RCC 7860 (cell line): Measurements from ENCODE around the gene SLC25A21.

Source experiments
- DNase-seq: peaks from one replicate; pipeline ENCODE4 v3.0.0-alpha.2; 2015; ENCODE audit warnings: low spot score
- FAIRE-seq: peaks from 2 replicates; lab custom pipeline; 2012; peaks lifted over from hg19 to GRCh38; lab: Jason Lieb, UNC

Gene SLC25A21

DNA sequence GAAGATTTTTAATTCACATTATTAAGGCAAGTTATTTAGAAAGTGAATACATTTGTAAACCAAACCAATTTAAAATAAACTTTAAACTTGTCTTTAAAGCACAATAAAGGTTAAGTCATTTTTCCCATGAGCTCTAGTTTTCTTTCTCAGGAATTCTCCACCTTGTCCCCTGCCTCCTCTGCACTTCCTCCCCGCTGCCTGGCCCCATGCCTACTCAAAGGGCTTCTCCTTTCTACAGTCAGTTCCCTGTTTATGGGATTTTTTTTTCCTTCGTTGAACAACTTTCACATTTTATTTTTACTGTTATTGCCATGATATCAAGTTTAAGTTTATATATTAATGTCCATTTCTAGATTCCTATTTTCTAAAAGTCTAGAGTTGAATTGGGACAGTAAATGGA lies 223.0 kb downstream of the SLC25A21 start:
- no peak for FAIRE-seq
- DNase-seq = no peak

- no peak for DNase-seq
These were observed 224.1 kb downstream of the SLC25A21 start for GRCh38 chr14:36948157-36948859.

DNA sequence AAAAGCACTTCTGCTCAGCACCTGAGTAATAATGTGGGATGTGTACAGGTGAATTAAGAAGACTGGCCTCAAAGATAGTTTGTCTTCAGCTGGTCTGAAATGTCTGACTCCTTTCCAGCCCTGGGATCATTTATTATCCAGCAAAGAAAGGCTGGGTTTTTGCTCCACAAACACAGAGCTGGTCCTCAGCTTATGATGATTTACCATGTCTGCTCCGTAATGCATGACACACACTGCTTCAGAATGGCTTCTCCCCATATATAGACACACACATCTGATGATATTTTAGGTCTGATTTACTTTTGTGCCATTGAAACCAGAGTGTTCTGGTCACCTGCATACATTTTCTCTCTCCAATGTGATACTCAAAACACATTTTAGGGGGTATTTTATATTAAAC lies 225.0 kb downstream of the SLC25A21 start:
- DNase-seq (no peak), FAIRE-seq (no peak)

More at GRCh38 chr14:36948157-36948859, 224.1 kb downstream of the SLC25A21 start:
- no peak for FAIRE-seq

GRCh38 chr14:36946872-36947271 lies 225.5 kb downstream of the SLC25A21 start:
- FAIRE-seq = no peak
- no peak for DNase-seq

- no peak for DNase-seq
- FAIRE-seq = no peak
These were observed 227.9 kb downstream of the SLC25A21 start for GRCh38 chr14:36944307-36945010.

- no peak for FAIRE-seq
- no peak for DNase-seq
These were observed 229.7 kb downstream of the SLC25A21 start for GRCh38 chr14:36942522-36943245.

- DNase-seq (peak; percentile 13), FAIRE-seq (peak; percentile 30)
These were observed 230.5 kb downstream of the SLC25A21 start for GRCh38 chr14:36941783-36942521.

GRCh38 chr14:36940476-36940875 lies 231.9 kb downstream of the SLC25A21 start:
- no peak for FAIRE-seq
- DNase-seq = no peak

- DNase-seq = no peak
- no peak for FAIRE-seq
These were observed 233.1 kb downstream of the SLC25A21 start for GRCh38 chr14:36939265-36939664.

DNA sequence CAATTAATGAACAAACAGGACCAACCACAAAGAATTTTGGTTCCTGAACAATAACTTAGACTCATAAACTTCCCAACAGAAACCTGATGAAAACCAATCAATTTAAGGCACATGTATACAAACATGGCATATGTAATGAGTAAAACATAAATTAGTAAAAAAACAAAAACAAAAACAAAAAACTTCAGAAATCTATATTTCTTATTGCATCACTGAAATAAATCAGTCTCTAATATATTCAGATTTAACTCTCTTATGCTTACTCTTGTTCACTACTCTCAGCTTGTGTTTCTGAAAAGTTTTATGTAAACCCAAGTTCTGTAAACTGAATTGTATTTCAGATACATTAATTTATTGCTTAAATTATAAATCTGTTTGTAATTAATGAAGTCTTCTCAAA lies 233.7 kb downstream of the SLC25A21 start:
- FAIRE-seq (no peak), DNase-seq (no peak)

GRCh38 chr14:36935976-36936678 lies 236.3 kb downstream of the SLC25A21 start:
- DNase-seq = no peak
- no peak for FAIRE-seq

GRCh38 chr14:36934304-36934703 lies 238.1 kb downstream of the SLC25A21 start:
- no peak for FAIRE-seq

DNA sequence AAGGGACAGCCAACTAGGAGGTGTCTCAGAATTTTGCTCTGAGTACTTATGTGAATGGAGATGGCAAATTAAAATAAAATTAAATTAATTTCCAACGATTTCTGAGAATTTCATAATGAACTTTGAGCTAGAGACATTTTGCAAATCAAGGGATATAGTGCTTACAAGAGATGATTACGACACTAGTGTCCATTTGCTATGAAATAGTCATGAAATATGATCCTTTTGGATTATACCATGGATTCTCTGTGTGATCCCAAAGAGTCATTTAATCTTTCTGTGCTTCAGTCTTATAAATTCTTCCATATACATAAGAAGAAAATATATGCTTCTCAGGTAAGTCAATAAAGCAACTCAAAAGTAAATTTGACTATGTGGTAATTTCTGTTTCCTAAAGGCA lies 240.6 kb downstream of the SLC25A21 start:
- DNase-seq (no peak), FAIRE-seq (no peak)

More at GRCh38 chr14:36934304-36934703, 238.1 kb downstream of the SLC25A21 start:
- DNase-seq = no peak

- no peak for DNase-seq
- FAIRE-seq = no peak
These were observed 244.0 kb downstream of the SLC25A21 start for GRCh38 chr14:36928432-36928831.

GRCh38 chr14:36925094-36925493 lies 247.3 kb downstream of the SLC25A21 start:
- no peak for DNase-seq
- no peak for FAIRE-seq

DNA sequence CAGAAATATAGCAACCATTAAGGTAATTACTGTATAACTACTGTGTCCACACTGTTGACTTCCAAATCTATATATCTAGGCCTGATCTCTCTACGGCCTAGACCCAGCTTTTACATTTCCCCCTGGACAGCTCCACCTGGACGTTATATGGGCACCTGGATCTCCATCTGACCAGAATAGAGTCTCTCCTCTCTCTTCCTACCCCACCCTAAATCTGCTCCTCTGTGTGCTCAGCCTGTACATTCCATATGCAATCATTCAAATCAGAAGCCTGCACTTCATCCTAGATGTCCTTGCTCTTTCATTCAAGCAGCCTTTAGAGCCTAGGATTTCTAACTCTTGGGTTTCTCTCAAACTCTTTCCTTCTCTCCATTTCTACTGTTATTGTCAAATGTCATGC lies 255.7 kb downstream of the SLC25A21 start:
- FAIRE-seq = no peak
- DNase-seq = no peak

- DNase-seq (no peak), FAIRE-seq (no peak)
These were observed 257.3 kb downstream of the SLC25A21 start for GRCh38 chr14:36915081-36915480.

DNA sequence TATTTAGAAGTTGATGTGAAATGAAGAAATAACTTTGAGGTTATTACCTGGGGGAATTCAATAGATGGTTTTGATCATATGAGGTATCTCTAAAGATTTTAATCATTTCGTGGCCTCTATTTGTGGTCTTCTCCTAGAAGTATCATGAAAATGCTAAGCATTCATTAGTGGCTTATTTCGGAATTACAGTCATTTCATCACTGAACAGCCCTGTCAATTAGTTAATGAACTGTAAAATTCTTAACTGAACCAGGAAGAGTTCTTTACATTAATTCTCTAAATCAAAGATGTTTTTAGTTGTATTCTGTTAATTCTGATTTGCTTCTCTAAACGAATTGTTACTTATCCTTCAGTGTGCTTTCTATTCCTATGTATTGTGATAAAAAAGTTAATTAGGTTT lies 261.8 kb downstream of the SLC25A21 start:
- DNase-seq (no peak), FAIRE-seq (no peak)

DNA sequence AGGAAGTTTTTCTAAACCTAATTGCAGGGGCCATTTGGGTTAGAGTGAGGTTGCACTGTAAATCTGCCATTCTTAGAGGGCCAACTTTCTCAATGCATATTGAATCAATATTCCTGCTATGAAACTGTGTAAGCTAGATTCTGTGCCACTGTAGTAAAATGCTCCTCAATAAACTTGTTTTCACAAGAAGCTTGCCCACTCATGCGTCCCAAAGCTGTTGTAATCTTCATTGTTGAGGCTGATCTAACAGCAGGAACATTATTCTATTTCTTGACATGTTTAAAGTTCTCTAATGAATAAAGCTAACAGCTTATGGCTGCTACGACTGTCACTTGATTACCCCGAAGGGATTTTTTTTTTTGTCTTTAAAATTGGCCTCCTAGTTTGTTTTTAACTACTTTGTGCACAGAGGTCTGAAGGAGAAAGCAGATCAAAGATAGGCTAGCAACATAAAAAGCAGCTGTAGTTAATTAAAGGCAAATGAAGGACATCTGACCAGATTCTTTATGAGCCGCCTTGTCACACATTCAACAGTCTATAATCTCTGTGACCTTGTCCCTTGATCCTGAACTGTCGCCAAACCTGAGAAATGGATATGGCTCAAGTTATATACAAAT lies 267.0 kb downstream of the SLC25A21 start:
- DNase-seq (no peak), FAIRE-seq (no peak)

DNA sequence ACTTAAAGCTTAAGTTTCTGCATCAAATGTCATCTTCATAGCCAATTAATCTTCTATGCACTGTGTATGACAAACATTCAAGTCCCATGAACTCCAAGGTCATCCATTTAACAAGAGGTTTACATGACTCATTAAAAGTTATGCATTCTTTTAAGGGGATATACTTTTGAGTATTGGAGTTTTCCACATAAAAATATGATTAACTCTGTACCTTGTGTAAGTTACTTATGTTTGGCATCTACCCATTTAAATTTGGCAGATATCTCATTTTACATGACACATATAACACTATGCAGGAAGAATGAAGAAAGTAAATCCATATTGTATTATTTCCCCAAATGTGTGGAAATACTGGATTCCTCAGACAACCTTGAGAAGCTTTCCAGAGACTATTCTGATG lies 270.5 kb downstream of the SLC25A21 start:
- FAIRE-seq (no peak), DNase-seq (no peak)
